Breast epithelium (tissue), 4 donors: ENCODE results near the gene PEDS1. TPM values are rescaled to one million over a fixed set of nuclear protein-coding genes. Genes with fewer than 3 reads are reported as not detected.
A peak's percentile ranks its signal among the peaks of the same experiment; 100 is the strongest.

Experiments used
- DNase-seq, 2 donors: peaks; one replicate each; pipeline ENCODE4 v3.0.0-alpha.2; 2019; ENCODE audit warnings: low spot score in 2 of 2
- H3K27ac ChIP-seq, 2 donors: fragments of 200-600 bp; sonication (generic) in 1 of 2; one replicate each; pipeline ENCODE4 v1.5.1; 2016 to 2019; ENCODE audit warnings: mild to moderate bottlenecking in 1 of 2
- H3K27me3 ChIP-seq, 2 donors: fragments of 200-600 bp; sonication (generic) in 1 of 2; one replicate each; pipeline versions ENCODE4 v1.5.1 to v1.6.0; 2017 to 2019; ENCODE audit warnings: control low read depth in 1 of 2, mild to moderate bottlenecking in 1 of 2
- H3K36me3 ChIP-seq: fragments of 200-600 bp; one replicate; pipeline ENCODE4 v1.5.1; 2019
- H3K4me1 ChIP-seq, 2 donors: fragments of 200-600 bp; sonication (generic); one replicate each; pipeline ENCODE4 v1.5.1; 2016 to 2019; ENCODE audit warnings: control low read depth in 1 of 2
- H3K4me3 ChIP-seq, 3 donors: fragments of 200-600 bp; sonication (generic); 1 replicate in 2 of 3; 2 replicates in 1 of 3; pipeline ENCODE4 v1.5.1; 2016 to 2019; ENCODE audit warnings: mild to moderate bottlenecking in 3 of 3, moderate library complexity in 2 of 3
- H3K9me3 ChIP-seq, 2 donors: fragments of 200-600 bp; sonication (generic) in 1 of 2; one replicate each; pipeline ENCODE4 v1.5.1; 2016 to 2019; ENCODE audit warnings: control low read depth in 1 of 2
- POLR2A ChIP-seq: fragments of 450-650 bp; IDR thresholded peaks from one replicate; pipeline ENCODE4 v1.6.1; 2016; ENCODE audit warnings: antibody characterized with exemption, mild to moderate bottlenecking, moderate library complexity
- POLR2AphosphoS5 ChIP-seq, 3 donors: sonication (generic); formaldehyde crosslinking; IDR thresholded peaks; one replicate each; pipeline ENCODE4 v1.6.1; 2017; ENCODE audit warnings: antibody characterized with exemption in 3 of 3
- intact Hi-C: fragments of 100-400 bp; cut with DNase I; formaldehyde crosslinking; loops from one replicate; pipeline ENCODE4 v1.15.1; 2023; ENCODE audit warnings: low total_unique reads
- total RNA-seq, 3 donors: library from RNA; depleted of rRNA; stranded (reverse); fragments of >200 nt; gene quantifications; one replicate each; pipeline ENCODE4 v1.1.0, GENCODE V29; 2016
- TF ChIP-seq, protein P1 (sequence below), 3 donors: fragments of 450-650 bp; IDR thresholded peaks; one replicate each; pipeline ENCODE4 v1.5.1; 2016 to 2017; ENCODE audit warnings: antibody characterized with exemption in 3 of 3, mild to moderate bottlenecking in 3 of 3, moderate library complexity in 3 of 3

The PEDS1 gene
- total RNA-seq, 3 donors from 2014 or later = 12.9 to 29.4 (median 18.0) TPM

DNA sequence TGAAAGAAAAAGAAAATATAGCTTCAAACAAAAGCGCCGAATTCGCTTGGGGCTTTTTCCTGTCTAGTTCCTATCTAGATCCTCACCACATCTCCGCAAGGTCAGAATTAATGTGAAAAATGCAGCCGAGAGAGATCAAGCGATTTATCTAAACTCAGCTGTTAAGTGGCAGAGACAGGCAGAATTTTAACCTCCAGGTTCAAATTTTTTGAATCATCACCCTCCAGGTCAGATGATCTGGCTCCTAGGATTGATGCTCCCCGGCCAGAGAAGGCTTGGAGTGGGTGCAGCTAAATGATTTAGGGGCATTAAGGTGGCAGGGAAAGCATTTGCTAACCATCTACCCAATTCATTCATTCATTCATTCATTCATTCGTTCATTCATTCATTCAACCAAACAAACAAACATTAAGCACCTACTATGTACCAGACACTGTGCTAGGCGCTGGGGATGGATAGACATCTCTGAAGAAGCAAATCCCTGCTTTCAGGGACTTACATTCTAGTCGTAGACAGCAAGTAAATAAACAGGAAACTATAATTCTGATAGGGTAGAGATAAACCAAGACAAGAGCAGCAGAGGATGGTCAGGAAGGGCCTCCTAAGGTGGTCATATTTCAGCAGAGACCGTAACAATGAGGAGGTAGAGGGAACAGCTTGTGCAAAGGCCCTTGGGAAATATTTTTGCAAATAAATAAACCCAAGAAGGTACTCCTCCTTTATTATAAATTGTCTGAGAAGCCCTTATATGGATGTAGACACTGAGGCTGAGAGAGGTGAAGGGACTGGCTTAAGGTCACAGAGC, 39.9 kb downstream of the PEDS1 start:
- TF ChIP-seq POLR2AphosphoS5 (IDR thresholded peaks at IDR 0.05) (no peak), POLR2A (no peak)
- TF ChIP-seq, protein P1, sequence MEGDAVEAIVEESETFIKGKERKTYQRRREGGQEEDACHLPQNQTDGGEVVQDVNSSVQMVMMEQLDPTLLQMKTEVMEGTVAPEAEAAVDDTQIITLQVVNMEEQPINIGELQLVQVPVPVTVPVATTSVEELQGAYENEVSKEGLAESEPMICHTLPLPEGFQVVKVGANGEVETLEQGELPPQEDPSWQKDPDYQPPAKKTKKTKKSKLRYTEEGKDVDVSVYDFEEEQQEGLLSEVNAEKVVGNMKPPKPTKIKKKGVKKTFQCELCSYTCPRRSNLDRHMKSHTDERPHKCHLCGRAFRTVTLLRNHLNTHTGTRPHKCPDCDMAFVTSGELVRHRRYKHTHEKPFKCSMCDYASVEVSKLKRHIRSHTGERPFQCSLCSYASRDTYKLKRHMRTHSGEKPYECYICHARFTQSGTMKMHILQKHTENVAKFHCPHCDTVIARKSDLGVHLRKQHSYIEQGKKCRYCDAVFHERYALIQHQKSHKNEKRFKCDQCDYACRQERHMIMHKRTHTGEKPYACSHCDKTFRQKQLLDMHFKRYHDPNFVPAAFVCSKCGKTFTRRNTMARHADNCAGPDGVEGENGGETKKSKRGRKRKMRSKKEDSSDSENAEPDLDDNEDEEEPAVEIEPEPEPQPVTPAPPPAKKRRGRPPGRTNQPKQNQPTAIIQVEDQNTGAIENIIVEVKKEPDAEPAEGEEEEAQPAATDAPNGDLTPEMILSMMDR (IDR thresholded peaks at IDR 0.05) = no peak
- H3K4me3 ChIP-seq = peak overlapping the region; percentile 99 to 100 (median 100)
- peaks cover 20 to 41% of the 10 kb centered on the region in 2 donors for H3K4me1 ChIP-seq
- no peaks in the 10 kb centered on the region for H3K27me3 ChIP-seq
- intact Hi-C loops = no loop called here
- no peaks in the 10 kb centered on the region for H3K9me3 ChIP-seq
- peak overlapping the region; percentile 99 for H3K27ac ChIP-seq
- no peaks in the 10 kb centered on the region for H3K36me3 ChIP-seq
- DNase-seq = no peak

DNA sequence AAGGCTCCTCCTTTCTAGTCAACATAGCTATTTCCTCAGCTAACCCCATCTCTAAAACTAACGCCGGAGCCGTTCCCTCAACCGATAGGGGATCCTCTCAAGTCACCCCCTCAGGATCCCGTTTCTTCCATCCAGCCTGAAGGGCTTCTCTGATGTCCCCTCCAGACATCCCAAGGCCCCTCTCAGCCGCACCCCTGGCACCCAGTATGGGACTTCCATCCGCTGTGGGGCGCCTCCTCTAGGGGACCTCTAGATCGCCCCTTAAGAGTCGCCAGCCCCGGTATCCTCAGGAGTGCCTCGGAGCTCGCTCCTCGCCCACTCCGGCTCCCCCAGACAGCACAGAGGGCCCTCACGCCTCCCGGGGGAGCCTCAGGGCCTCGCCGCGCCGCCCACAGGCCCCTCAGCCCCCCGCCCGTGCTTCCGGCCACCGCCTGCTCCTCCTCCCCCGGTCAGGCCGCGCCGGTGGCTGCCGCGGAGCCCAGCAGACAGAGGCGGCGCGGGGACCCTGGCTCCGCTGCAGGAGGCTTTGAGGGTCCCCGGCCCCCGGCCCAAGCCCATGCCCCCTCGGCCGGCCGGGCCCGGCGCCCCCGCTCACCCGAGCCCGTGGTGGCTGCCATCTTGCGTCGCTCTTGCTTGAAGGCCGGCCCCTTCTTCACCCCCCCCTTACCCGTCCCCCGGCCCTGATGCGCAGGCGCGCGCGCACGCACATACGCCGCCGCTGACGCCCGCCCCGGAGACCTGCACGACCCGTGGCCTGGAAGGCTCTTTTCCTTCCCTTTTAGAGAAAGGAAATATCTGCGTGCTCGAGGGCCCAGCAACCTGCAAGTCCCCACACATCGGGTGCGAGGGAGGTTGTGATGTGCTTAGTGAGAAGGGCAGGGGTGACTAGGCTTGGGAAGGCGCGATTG, 40.8 kb downstream of the PEDS1 start, which contains the start of gene UBE2V1:
TSS of gene UBE2V1 (minus strand) at position 639 of the 908 bp plus-strand sequence. CDS start at position 617, 22 bp downstream.
- peaks cover 20 to 41% of the 10 kb centered on the region in 2 donors for H3K4me1 ChIP-seq

DNA sequence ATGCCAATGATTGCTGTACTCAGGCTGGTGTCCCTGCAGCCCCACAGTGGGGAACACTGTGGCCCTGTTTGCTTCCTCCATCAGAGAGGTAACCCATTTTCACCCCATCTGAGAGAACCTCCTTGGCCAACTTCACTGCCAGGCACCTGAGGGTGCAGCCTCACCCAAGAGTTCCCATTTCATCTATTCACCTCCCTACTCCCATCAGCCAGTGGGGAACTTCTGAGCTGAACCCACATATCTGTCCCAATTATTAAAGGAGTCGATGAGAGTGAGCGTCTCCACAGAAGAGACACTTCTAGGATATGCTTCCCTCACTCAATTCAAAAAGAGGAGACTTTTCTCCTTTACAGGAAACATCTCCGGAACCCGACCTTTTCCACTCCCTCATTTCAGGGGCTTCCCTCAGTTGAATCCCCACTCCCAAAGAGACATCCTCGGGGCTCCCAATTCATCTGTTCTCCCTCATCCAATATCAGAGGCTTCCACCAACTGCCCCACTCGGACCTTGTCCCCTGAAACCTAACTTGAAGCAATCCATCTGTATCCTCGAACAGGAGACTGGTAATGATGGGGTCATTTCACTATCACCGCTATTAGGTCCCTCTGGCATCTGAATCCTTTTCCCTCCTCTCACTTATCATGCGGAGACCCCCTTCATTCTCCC, 41.6 kb downstream of the PEDS1 start:
- intact Hi-C loops = no loop called here
- H3K27ac ChIP-seq = peak overlapping the region; percentile 99

More for the DNA sequence above, 40.8 kb downstream of the PEDS1 start, which contains the start of gene UBE2V1:
- no peaks in the 10 kb centered on the region for H3K36me3 ChIP-seq
- H3K27ac ChIP-seq = peak within 1 kb of the TSS; percentile 99
- H3K9me3 ChIP-seq = no peaks in the 10 kb centered on the region
- no peaks in the 10 kb centered on the region for H3K27me3 ChIP-seq
- intact Hi-C loops = no loop called here
- H3K4me3 ChIP-seq = peak within 1 kb of the TSS; percentile 99 to 100 (median 100)
- TF ChIP-seq, protein P1 (IDR thresholded peaks at IDR 0.05) = peak in 2 of 3 donors; percentile 21 to 31
- TF ChIP-seq POLR2AphosphoS5 (IDR thresholded peaks at IDR 0.05) = peak; percentile 54 to 78 (median 56)
- TF ChIP-seq POLR2A = peak; percentile 44
- DNase-seq = peak; percentile 88

DNA sequence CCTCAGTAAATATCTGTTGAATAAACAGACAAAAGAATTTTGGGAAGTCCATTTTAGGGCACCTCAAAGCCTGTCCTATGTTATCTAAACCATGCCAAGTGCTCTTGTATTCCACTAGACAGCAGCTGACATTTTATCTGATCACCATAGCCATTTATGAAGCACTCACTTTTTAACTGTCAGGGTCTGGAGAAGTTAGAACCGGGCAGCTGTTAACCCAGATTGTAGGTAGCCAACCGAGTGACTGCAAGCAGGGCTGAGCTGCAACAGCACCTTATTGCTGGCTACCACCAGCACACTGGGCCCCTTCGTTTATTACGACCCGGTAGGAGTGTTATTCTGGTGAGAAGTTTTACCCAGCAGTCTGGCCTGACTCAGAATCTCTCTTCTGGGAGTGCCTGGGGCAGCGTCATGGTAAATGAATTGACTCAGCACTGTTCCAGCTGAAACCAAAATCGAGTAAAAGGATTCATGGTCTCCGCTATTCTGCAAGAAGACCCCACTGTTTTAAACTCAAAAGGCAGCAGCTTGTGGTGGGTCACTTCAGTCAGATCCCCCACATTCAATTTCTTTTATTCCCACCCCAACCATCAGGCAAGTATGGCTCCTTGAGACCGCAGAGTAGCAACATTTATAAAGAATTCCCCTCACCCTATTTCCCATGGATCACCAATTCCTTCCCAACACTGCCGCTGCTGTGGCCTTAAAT, 42.2 kb downstream of the PEDS1 start:
- intact Hi-C loops = no loop called here
- peaks cover 20 to 42% of the 10 kb centered on the region in 2 donors for H3K4me1 ChIP-seq
- H3K36me3 ChIP-seq = no peaks in the 10 kb centered on the region
- no peak for DNase-seq
- no peaks in the 10 kb centered on the region for H3K27me3 ChIP-seq
- no peaks in the 10 kb centered on the region for H3K9me3 ChIP-seq
- TF ChIP-seq, protein P1 (IDR thresholded peaks at IDR 0.05) = no peak
- no peak for TF ChIP-seq POLR2AphosphoS5 (IDR thresholded peaks at IDR 0.05)
- TF ChIP-seq POLR2A = no peak
- peak overlapping the region; percentile 99 to 100 (median 100) for H3K4me3 ChIP-seq
- H3K27ac ChIP-seq = peak overlapping the region; percentile 35 to 99

More for the DNA sequence above, 41.6 kb downstream of the PEDS1 start:
- Histone ChIP-seq H3K27me3 (no peaks in the 10 kb centered on the region), H3K4me3 (peak overlapping the region; percentile 99 to 100 (median 100)), H3K4me1 (peaks cover 20 to 44% of the 10 kb centered on the region in 2 donors), H3K36me3 (no peaks in the 10 kb centered on the region), H3K9me3 (no peaks in the 10 kb centered on the region)
- no peak for TF ChIP-seq POLR2AphosphoS5 (IDR thresholded peaks at IDR 0.05)
- TF ChIP-seq, protein P1 (IDR thresholded peaks at IDR 0.05) = no peak
- no peak for TF ChIP-seq POLR2A
- no peak for DNase-seq
